ENCODE measurements around the gene HJURP. TPM values are rescaled to one million over a fixed set of nuclear protein-coding genes. Genes with fewer than 3 reads are reported as not detected.

Gene HJURP
- polyA plus RNA-seq, 3 donors: 23.2 to 25.0 (median 24.1) TPM

Other genes with a start within 250 kb of the HJURP start
- not detected for gene UGT1A8, start 236.9 kb downstream of the HJURP start, polyA plus RNA-seq (ENCODE audit: insufficient read length in 3 of 3)
- not detected for gene UGT1A10, start 218.1 kb downstream of the HJURP start, polyA plus RNA-seq (ENCODE audit: insufficient read length in 3 of 3)
- gene UGT1A9, start 182.6 kb downstream of the HJURP start, polyA plus RNA-seq (ENCODE audit: insufficient read length in 3 of 3): 1 to 10 TPM; 6.2 to 7.8 (median 7.0) TPM
- under 1 TPM in 1 of 3 donors, not detected in 2; 0.09 TPM for gene UGT1A7, start 172.6 kb downstream of the HJURP start, polyA plus RNA-seq (ENCODE audit: insufficient read length in 3 of 3)
- 1 to 10 TPM; 2.5 to 4.3 (median 3.2) TPM for gene UGT1A6, start 161.6 kb downstream of the HJURP start, polyA plus RNA-seq (ENCODE audit: insufficient read length in 3 of 3)
- not detected for gene UGT1A5, start 141.6 kb downstream of the HJURP start, polyA plus RNA-seq (ENCODE audit: insufficient read length in 3 of 3)
- gene UGT1A4, start 135.8 kb downstream of the HJURP start, polyA plus RNA-seq (ENCODE audit: insufficient read length in 3 of 3): not detected
- not detected for gene UGT1A3, start 125.5 kb downstream of the HJURP start, polyA plus RNA-seq (ENCODE audit: insufficient read length in 3 of 3)
- under 1 TPM; 0.23 to 0.56 (median 0.24) TPM for gene UGT1A1, start 94.3 kb downstream of the HJURP start, polyA plus RNA-seq (ENCODE audit: insufficient read length in 3 of 3)
- under 1 TPM in 2 of 3 donors, not detected in 1; 0.26 to 0.27 TPM for gene MROH2A, start 76.2 kb downstream of the HJURP start, polyA plus RNA-seq (ENCODE audit: insufficient read length in 3 of 3)
- gene TRPM8, start 62.8 kb upstream of the HJURP start, polyA plus RNA-seq (ENCODE audit: insufficient read length in 3 of 3): under 1 TPM in 1 of 3 donors, not detected in 2; 0.56 TPM
- gene SPP2, start 196.2 kb upstream of the HJURP start, polyA plus RNA-seq (ENCODE audit: insufficient read length in 3 of 3): not detected

Data from renal cortex interstitium (tissue), 3 donors.